AG09319 (cell line): Measurements from ENCODE around the gene PLXDC2.

Source experiments
- DNase-seq: peaks from one replicate; pipeline ENCODE4 v3.0.0-alpha.2; 2010; ENCODE audit warnings: low read depth; ENCODE audit errors: extremely low read depth
- CTCF ChIP-seq: IDR thresholded peaks from 2 replicates; pipeline ENCODE4 v1.5.1; 2011; ENCODE audit warnings: low read depth, mild to moderate bottlenecking, inconsistent platforms, low read length, moderate library complexity

The PLXDC2 gene

GRCh38 chr10:19968745-19969144 lies 152.5 kb downstream of the PLXDC2 start:
- no peak for TF ChIP-seq CTCF
- no peak for DNase-seq

- no peak for TF ChIP-seq CTCF
- DNase-seq: no peak
Measured at GRCh38 chr10:19970256-19970655, 154.0 kb downstream of the PLXDC2 start.

DNA sequence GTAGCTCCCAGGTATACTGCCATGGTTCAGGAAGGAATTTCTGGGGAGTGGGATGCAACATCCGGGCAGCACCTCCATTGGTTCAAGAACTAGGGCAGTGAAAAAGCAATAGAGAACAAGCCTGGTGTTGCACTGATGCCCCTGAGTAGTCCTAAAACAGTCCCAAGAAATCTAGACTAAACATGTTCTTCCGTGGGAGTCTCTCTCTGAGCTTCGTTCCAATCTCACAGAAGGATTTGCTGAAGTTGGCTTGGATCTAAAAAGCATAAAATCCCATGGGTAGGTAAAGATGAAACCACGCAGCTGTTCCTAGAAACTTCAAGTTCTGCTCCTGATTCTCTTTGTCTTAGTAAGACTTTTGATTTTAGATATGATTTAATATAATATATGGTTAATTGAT lies 154.5 kb downstream of the PLXDC2 start:
- no peak for DNase-seq
- TF ChIP-seq CTCF: no peak

GRCh38 chr10:19971343-19972052 lies 155.3 kb downstream of the PLXDC2 start:
- DNase-seq: no peak
- no peak for TF ChIP-seq CTCF

DNA sequence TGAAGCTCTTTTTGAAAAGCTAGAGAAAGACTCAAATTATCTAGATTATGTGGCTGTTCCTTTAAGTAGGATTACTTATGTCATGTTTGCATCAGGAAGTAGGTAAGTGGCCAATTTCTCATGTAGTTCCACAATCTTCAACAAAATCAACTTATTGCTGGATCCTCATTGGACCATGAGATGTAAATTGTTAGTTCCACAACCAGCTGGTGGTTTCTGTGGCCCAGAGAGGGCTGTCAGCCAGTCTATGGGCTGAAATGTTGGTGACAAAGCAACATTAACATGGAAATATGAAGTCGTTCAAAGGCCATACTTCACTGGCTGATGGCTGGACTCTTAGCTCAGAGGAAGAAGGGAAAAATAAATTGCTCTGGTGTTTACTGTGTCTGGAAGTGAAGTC lies 157.9 kb downstream of the PLXDC2 start:
- no peak for TF ChIP-seq CTCF
- no peak for DNase-seq

GRCh38 chr10:19974554-19974953 lies 158.3 kb downstream of the PLXDC2 start:
- no peak for TF ChIP-seq CTCF
- DNase-seq: no peak

DNA sequence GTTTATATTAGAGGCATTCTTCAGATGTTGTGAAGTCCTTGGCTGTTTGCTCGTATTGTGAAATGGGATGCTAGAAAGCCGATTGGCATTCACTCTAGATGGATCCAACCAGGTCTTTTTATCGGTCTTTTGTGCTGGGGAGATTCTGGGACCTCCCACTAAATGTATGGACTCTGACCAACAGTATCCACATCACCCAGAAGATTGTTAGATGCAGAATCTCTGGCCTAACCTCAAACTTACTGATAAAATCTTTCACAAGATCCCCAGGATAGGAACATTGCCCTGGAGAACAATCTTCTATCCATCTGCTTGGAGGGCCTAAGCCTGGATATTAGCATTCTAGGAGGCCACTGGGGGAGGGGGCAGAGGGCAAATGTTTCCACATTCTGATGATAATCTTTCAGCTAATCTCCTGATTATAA lies 160.9 kb downstream of the PLXDC2 start:
- no peak for DNase-seq
- TF ChIP-seq CTCF: no peak
